SHP77 (cell line): ENCODE data around the gene ABTB1.
A peak's percentile ranks its signal among the peaks of the same experiment; 100 is the strongest.

Experiments
- DNase-seq, 2 experiments: peaks; one replicate each; lab custom pipeline; 2025; lab: John Stamatoyannopoulos, UW

ABTB1 gene

GRCh38 chr3:127687228-127687737 is 14.5 kb downstream of the ABTB1 start:
- DNase-seq: no peak

- no peak for DNase-seq
Measured at GRCh38 chr3:127688022-127688415, 15.3 kb downstream of the ABTB1 start.

- peak in 1 of 2 experiments; percentile 33 for DNase-seq
Measured at GRCh38 chr3:127688416-127689265, 15.9 kb downstream of the ABTB1 start.

- no peak for DNase-seq
Measured at GRCh38 chr3:127689266-127689860, 16.6 kb downstream of the ABTB1 start.

- DNase-seq: no peak
Measured at GRCh38 chr3:127690106-127690505, 17.4 kb downstream of the ABTB1 start.

- DNase-seq: peak; percentile 46 to 50
Measured at GRCh38 chr3:127690823-127691452, 18.2 kb downstream of the ABTB1 start.

- DNase-seq: no peak
Measured at GRCh38 chr3:127691489-127691888, 18.7 kb downstream of the ABTB1 start.

GRCh38 chr3:127691974-127692373 is 19.2 kb downstream of the ABTB1 start:
- no peak for DNase-seq

GRCh38 chr3:127692501-127693335 is 20.0 kb downstream of the ABTB1 start:
- no peak for DNase-seq

- no peak for DNase-seq
Measured at GRCh38 chr3:127693336-127693843, 20.6 kb downstream of the ABTB1 start.

- DNase-seq: peak; percentile 77 to 80
Measured at GRCh38 chr3:127694467-127695215, 21.9 kb downstream of the ABTB1 start.

- peak; percentile 81 to 88 for DNase-seq
Measured at GRCh38 chr3:127697551-127698240, 24.9 kb downstream of the ABTB1 start.

GRCh38 chr3:127698286-127698685 is 25.5 kb downstream of the ABTB1 start:
- DNase-seq: no peak

- no peak for DNase-seq
Measured at GRCh38 chr3:127698691-127699415, 26.1 kb downstream of the ABTB1 start.

GRCh38 chr3:127699416-127700300 is 26.9 kb downstream of the ABTB1 start:
- DNase-seq: no peak

GRCh38 chr3:127700406-127700805 is 27.7 kb downstream of the ABTB1 start:
- no peak for DNase-seq

- no peak for DNase-seq
Measured at GRCh38 chr3:127701280-127701911, 28.6 kb downstream of the ABTB1 start.

- no peak for DNase-seq
Measured at GRCh38 chr3:127702151-127702578, 29.4 kb downstream of the ABTB1 start.
